Measurements from ENCODE around the gene PKN2. TPM values are rescaled to one million over a fixed set of nuclear protein-coding genes. Genes with fewer than 3 reads are reported as not detected.
"Not testable (repeated sequence)": the region's sequence is repeated elsewhere in the genome, so short reads cannot be mapped to it uniquely, and the experiment has no call there.

PKN2 gene
- polyA plus RNA-seq, 3 donors: 57.3 to 83.4 (median 66.9) TPM

- DNase-seq: no peak
These were observed 191.5 kb downstream of the PKN2 start for GRCh38 chr1:88875595-88875994.

GRCh38 chr1:88876573-88877365 is 192.7 kb downstream of the PKN2 start:
- no peak for DNase-seq

- DNase-seq: no peak
These were observed 193.3 kb downstream of the PKN2 start for GRCh38 chr1:88877382-88877825.

GRCh38 chr1:88877911-88878310 is 193.8 kb downstream of the PKN2 start:
- no peak for DNase-seq

- DNase-seq: no peak
These were observed 194.7 kb downstream of the PKN2 start for GRCh38 chr1:88878731-88879130.

GRCh38 chr1:88880717-88881116 is 196.6 kb downstream of the PKN2 start:
- DNase-seq: not testable (repeated sequence)

GRCh38 chr1:88883156-88883555 is 199.1 kb downstream of the PKN2 start:
- no peak for DNase-seq

Other genes starting within 250 kb of the PKN2 start
- 10 to 100 TPM; 40.2 to 44.9 (median 42.7) TPM for gene GTF2B, start 207.3 kb downstream of the PKN2 start, polyA plus RNA-seq (ENCODE audit: insufficient read length in 3 of 3)

All from renal pelvis (tissue), 4 donors.